Inflammatory macrophage treated with lipopolysaccharide for 1 hour (primary cell): ENCODE data around the gene ELFN1.

Source experiments
- DNase-seq, 2 donors: peaks; one replicate each; pipeline ENCODE4 v3.0.0-alpha.2; 2020 to 2022

Gene ELFN1

DNA sequence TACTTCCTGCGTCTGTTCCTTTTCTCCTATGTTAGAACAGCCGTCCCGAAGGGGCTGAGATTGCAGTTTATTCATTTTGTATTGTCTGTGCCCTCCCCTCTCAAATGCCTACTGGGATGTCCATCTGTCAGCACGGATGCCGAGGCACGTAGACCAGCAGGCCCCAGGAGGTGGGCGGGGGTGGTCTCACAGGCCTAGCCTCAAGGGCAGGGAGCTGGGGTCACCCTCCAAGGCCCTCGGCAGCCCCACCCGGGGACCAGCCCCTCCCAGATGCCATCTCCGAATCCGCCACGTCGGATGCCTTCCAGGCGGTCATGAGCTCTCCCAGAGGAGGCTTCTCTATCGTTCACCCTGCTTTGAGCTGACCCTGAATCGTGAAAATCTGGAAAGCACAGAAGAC is 59.7 kb downstream of the ELFN1 start:
- DNase-seq: no peak

- no peak for DNase-seq
Measured at GRCh38 chr7:1732072-1732471, 62.0 kb downstream of the ELFN1 start.

DNA sequence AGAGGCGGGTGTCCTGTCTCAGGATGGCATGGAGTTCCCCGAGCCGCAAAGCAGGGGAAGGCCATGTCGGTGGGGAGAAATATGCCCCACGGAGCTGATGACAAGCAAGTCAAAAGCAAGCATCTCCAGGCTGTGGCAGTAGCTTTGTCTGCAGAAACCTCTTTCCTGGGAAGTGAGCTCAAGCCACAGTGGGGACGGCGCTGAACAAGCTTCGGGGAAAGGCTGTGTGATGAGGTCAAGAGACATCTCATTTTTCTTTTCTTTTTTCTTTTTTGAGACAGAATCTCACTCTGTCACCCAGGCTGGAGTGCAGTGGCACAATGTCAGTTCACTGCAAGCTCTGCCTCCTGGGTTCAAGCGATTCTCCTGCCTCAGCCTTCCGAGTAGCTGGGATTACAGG is 62.6 kb downstream of the ELFN1 start:
- DNase-seq: no peak

- no peak for DNase-seq
Measured at GRCh38 chr7:1733206-1733907, 63.3 kb downstream of the ELFN1 start.

DNA sequence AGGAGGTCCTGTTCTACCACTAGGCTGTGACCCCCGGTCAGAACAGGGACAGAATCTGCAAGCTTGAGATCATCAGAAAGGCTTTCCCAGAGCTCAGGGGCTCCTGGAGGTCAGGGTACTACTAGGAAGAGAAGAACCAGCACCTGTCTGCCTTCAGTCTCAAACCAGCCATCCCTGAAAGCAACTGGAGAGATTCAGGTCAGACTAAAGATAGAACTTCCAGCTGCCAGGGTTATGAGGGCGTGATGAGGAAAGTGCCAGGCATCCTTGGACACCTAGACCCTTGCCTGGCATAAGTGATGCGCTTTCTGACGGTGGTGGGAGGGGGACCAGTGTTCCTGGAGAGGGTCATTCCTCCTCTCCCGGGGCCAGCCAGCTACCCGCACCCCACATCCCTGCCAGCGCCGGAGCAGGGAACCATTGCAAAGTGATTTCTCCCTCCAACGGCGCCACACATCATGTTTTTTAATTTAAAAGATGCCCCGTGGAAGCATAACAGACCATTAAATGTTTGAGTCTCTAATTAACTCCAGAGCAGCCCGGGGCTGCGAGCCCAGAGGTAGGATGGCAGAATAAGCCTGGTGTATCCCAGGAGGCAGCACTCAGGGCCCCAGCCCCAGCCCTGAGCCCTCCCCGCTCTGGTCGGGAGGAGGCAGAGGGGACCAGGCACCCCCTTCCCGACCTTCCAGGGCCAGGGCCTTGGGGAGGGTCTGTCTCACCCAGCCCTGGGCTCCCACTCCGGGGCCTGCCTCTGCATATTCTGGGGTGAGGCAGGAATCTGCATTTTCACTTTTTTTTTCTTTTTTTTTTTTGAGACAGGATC is 64.0 kb downstream of the ELFN1 start:
- DNase-seq: no peak

DNA sequence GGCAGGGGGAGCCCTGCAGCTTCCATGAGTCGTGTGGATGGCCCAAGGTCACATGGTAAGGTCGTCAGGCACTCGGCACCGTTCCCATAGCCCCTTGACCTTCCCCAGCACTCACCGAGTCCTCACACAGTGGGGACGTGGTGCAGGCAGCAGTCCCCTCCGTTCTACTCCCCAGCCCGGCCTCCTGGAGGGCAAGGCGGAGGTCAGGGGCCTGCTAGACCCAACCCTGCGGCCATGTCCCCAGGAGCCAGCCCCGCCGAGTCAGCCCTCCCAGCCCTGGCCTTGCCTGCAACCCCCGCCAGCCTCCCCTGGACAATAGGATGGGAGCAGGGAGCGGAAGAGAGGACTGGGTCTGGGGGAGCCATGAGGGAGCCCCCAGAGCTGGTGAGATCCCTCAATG is 65.2 kb downstream of the ELFN1 start:
- DNase-seq: no peak

DNA sequence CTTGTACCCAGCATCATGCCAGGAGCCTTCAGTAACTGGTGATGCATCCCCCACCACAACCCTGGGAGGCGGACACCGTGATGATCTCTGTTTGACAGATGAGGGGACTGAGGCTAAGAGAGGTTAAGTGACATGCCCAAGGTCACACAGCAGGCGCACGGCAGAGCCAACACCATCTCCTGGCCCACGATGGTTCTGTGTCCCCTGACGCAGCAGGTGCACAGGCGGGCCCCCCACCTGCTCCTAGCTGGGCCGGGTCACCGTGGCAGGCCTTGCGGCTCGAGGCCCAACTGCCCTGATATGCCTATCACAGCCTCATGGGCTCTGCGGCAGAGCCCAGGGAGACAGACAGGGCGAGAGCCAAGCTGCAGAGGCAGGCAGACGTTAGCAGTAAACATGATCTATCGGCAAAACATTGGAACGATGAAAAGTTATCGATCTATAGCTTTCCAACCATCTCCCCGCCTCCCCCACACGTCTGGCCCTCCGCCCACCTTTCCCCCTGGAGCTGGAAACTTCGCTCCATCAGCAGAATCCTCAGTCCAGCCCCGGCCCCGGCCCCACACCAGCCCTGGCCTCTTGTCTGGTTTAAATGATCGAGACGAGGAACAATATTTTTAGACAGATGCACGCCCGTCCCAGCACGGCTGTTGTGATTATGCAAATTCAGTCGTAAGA is 65.9 kb downstream of the ELFN1 start:
- no peak for DNase-seq

- no peak for DNase-seq
Measured at GRCh38 chr7:1736484-1736817, 66.4 kb downstream of the ELFN1 start.

DNA sequence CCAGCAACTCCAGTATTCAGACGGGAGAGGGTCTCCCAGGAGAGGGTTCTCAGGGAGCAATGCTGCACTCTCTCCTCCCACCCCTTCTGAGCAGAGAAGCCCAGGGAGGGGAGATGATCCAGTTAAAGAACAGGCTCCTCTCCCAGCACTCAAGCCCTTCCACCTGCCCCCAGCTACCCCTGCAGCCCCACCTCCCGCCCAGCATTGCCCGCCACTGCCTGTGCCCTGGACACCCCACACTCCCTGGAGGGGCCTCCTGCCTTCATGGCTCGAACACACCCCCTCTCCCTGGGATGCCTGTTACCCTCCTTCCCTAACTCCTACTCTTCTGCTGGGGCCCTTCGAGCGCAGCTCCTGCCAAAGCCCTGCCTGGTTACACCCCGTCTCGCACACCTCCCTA is 66.8 kb downstream of the ELFN1 start:
- DNase-seq: no peak

- DNase-seq: no peak
Measured at GRCh38 chr7:1737523-1737922, 67.4 kb downstream of the ELFN1 start.

DNA sequence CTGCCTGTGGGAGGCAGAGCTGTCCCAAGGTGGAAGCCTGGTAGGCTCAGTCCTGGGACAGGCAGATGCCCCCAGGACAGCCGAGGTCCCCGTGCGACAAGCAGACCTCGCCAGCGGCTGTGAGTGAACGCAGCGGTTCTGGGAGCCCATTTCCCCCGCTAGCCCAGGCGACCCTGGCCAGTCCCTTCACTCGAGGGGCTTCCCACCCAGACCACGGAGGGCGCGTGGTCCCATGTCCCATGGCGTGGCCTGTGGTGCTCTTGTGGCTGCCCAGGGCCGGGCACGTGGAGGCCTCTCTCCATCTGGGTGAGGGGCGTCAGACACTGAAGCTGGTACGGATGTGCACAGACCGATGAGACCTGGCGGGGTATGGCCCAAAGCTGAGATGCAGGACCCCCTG is 67.9 kb downstream of the ELFN1 start:
- no peak for DNase-seq

GRCh38 chr7:1738511-1738910 is 68.4 kb downstream of the ELFN1 start:
- DNase-seq: no peak

DNA sequence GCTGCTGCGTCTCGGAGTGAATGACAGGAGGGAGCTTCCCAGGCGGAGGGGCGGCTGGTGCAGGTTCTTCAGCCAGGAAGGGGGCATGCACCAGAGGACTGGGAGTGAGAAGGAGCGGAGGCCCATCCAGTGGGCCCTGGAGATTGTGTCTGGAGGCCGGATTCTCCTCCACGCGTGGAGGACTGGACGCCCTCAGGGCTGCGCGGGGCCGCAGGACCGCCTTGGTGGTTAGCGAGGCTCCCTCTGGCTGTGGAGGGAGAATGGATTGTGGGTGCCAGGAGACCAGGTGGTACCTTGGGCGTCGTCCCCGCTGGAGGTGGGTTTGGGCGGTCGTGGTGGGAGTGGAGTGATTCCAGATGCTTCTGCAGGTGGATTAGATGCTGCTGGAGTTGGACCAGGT is 68.9 kb downstream of the ELFN1 start:
- DNase-seq: no peak

- no peak for DNase-seq
Measured at GRCh38 chr7:1739593-1739992, 69.5 kb downstream of the ELFN1 start.

DNA sequence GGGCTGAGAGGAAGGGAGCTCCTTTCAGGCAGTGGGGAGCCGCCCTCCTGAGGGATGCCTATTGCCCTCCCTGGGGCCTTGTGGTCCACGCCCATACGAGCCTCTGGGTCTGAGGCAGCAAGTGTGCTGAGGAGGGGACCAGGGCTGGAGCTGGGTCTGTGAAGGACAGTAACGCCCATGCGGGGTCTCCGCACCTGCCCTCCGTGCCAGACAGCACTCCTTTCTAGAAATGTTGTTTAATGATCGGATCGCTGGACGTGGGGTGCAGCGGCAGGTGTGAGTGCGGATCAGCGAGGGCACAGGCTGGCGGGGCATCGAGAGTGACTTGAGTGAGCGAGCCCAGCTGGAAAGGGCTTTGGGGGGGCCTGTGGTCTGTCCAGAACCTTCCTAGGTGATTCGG is 70.1 kb downstream of the ELFN1 start:
- DNase-seq: no peak

DNA sequence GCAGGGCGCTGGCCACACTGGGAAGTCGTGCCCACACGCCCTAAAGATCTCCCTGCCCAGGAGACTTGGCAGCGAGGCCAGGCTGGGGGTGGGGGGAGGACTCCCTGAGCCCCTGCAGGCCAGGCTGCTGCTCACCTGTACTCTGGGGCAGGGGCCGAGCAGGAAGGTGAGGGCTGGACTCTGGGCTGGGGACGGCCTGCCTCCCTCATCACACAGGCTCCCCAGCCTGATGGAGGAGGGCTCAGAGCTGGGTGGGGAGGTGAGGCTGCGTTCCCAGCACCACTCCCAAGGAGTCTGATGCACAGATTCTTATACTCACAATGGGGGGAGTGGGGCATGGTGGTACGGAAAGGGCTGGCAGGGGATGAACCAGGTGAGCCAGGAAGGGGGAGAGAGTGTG is 71.2 kb downstream of the ELFN1 start:
- DNase-seq: no peak

- peak; percentile 9 to 12 for DNase-seq
Measured at GRCh38 chr7:1741751-1742554, 71.9 kb downstream of the ELFN1 start.

GRCh38 chr7:1742555-1743303 is 72.7 kb downstream of the ELFN1 start:
- peak; percentile 33 to 48 for DNase-seq

GRCh38 chr7:1743481-1744230 is 73.6 kb downstream of the ELFN1 start:
- DNase-seq: no peak

GRCh38 chr7:1744296-1745017 is 74.4 kb downstream of the ELFN1 start:
- no peak for DNase-seq

DNA sequence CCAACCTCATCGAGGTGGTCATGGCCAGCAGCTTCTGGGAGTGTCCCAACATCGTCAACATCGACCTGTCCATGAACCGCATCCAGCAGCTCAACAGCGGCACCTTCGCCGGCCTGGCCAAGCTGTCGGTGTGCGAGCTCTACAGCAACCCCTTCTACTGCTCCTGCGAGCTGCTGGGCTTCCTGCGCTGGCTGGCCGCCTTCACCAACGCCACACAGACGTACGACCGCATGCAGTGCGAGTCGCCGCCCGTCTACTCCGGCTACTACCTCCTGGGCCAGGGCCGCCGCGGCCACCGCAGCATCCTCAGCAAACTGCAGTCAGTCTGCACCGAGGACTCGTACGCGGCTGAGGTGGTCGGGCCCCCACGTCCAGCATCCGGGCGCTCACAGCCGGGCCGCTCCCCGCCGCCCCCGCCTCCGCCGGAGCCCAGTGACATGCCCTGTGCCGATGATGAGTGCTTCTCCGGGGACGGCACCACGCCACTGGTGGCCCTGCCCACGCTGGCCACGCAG is 75.0 kb downstream of the ELFN1 start:
- no peak for DNase-seq
